AG04450 (cell line): ENCODE data around the gene SLC37A4. TPM values are rescaled to one million over a fixed set of nuclear protein-coding genes. Genes with fewer than 3 reads are reported as not detected.

Experiments
- CTCF ChIA-PET: fragments of 300-600, 350-600 bp; formaldehyde crosslinking; extraction: SDS; loops from one replicate; lab custom pipeline; 2022; ENCODE audit warnings: antibody characterized with exemption, inconsistent platforms; lab: Charles Lee
- POLR2A ChIA-PET: fragments of 350-600 bp; formaldehyde crosslinking; extraction: SDS; loops from one replicate; lab custom pipeline; 2021; ENCODE audit warnings: antibody characterized with exemption, inconsistent platforms; lab: Yijun Ruan, JAX
- DNase-seq: peaks from one replicate; pipeline ENCODE4 v3.0.0-alpha.2; 2011; ENCODE audit warnings: low read depth, low spot score
- H3K27ac ChIP-seq: one replicate; pipeline ENCODE4 v1.5.1; 2012; ENCODE audit warnings: low read depth, low read length, control low read depth
- H3K27me3 ChIP-seq: one replicate; pipeline ENCODE4 v1.6.0; 2012; ENCODE audit warnings: low read length; ENCODE audit not compliant: control insufficient read depth, insufficient read depth
- H3K4me3 ChIP-seq: 2 replicates; pipeline ENCODE4 v1.5.1; 2011; ENCODE audit warnings: mild to moderate bottlenecking, low read depth, low read length, control low read depth
- H3K9me3 ChIP-seq: 2 replicates; pipeline ENCODE4 v1.5.1; 2012; ENCODE audit warnings: low read length; ENCODE audit not compliant: control insufficient read depth, insufficient read depth
- polyA plus RNA-seq: library from polyadenylated mRNA; depleted of rRNA; stranded (reverse); fragments of >200 nt; gene quantifications from 2 replicates; pipeline ENCODE4 v1.2.3, GENCODE V29; 2011; rRNA removed
- small RNA-seq: library from RNA; depleted of rRNA; stranded (forward); fragments of <200 nt; gene quantifications from one replicate; pipeline ENCODE3, GENCODE V24; 2012; ENCODE audit warnings: low read depth; ENCODE audit not compliant: insufficient read length
- TF ChIP-seq, protein P1 (sequence below): IDR thresholded peaks from 2 replicates; pipeline ENCODE4 v1.5.1; 2011; ENCODE audit warnings: low read depth, low read length, control low read depth, inconsistent platforms

The SLC37A4 gene
- polyA plus RNA-seq, 1 experiment, result 14.9 TPM

DNA sequence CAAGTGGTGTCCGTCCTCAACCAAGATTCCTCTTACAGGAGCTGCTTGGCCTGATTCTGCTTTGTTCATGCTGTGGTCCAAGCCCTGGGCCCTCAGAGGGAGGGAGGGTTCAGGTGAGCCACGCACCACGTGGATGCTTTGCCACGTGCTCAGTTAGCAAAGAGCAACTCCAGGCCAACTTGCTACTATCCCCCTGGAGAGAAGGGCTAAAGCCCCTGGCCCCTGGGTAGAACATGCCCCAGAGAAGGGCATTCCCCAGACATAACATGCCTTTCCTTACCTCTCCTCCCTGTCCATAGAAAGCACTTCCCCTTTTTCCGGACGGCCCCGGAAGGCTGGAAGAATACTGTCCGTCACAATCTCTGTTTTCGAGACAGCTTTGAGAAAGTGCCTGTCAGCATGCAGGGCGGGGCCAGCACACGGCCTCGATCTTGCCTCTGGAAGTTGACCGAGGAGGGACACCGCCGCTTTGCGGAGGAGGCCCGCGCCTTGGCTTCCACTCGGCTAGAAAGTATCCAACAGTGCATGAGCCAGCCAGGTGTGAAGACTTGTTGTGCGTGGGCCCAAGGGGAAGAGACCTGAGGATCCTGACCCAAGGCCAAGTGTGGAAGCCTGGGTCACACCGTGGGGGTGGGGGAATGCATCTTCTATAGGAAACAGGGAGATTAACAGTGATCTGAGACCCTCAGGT is 50.3 kb downstream of the SLC37A4 start:
- ChIA-PET POLR2A (no interaction called here), CTCF (no interaction called here)
- Histone ChIP-seq H3K27me3 (peaks cover 14% of the 10 kb centered on the region), H3K27ac (no peak overlapping the region), H3K4me3 (no peak overlapping the region), H3K9me3 (no peaks in the 10 kb centered on the region)
- TF ChIP-seq, protein P1, sequence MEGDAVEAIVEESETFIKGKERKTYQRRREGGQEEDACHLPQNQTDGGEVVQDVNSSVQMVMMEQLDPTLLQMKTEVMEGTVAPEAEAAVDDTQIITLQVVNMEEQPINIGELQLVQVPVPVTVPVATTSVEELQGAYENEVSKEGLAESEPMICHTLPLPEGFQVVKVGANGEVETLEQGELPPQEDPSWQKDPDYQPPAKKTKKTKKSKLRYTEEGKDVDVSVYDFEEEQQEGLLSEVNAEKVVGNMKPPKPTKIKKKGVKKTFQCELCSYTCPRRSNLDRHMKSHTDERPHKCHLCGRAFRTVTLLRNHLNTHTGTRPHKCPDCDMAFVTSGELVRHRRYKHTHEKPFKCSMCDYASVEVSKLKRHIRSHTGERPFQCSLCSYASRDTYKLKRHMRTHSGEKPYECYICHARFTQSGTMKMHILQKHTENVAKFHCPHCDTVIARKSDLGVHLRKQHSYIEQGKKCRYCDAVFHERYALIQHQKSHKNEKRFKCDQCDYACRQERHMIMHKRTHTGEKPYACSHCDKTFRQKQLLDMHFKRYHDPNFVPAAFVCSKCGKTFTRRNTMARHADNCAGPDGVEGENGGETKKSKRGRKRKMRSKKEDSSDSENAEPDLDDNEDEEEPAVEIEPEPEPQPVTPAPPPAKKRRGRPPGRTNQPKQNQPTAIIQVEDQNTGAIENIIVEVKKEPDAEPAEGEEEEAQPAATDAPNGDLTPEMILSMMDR, result no peak
- no peak for DNase-seq

DNA sequence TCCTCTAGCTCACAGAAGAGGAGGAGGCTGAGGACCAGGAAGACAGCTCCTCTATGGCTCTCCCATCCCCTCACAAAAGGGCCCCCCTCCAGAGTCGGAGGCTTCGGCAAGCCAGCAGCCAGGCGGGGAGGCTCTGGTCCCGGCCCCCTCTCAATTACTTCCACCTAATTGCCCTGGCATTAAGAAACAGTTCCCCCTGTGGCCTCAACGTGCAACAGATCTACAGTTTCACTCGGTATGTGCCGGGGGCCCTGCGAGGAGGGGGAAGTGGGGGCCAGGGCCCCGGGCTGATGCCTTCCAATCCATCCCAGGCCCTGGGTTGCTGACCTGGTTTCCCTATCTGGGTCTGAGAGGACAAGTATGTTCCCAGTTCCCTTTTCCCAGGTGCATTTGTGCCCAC is 51.2 kb downstream of the SLC37A4 start:
- POLR2A ChIA-PET, result interaction anchor here (0.5 kb wide), 1 partner anchor 35 kb away, joined by 4 read pairs; no protein-coding TSS in a partner anchor

DNA sequence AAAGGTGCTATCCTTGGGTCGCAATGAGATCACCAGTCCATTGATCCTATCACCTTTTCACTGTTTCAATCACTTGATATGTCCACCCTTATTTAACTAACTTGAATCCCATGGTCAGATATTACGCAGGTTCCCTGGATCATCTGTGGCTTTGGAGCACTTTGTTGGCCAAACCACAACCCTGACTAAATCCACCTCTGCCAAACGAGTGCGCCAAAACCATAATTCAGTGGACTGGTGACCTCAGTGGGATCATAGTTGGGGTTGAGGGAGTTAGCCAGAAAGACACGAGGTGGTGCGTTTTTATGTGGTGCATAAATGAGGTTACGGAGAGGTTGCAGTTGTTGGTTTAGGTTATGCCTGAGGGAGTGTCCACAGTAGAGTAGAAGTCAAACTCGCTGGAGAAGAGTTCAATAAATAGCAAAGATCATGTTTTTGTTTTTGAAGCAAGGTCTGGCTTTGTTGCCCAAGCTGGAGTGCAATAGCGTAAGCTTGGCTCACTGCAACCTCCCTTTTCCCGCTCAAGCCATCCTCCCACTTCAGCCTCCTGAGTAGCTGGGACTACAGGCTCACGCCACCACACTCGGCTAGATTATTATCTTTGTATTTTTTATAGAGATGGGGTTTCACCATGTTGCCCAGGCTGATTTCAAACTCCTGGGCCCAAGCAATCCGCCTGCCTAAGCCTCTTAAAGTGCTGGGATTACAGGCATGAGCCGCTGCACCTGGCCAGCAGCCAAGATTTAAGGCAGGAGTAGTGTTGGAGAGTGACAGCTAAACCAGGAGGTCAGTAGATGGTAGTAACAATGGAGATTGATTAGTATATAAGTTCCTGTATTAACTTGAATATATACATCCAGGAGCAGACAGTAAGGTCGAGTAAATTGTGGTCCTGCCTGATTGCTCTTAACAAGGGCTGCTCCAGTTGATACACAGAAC is 54.6 kb downstream of the SLC37A4 start:
- TF ChIP-seq, protein P1, result no peak
- no peak overlapping the region for H3K27ac ChIP-seq
- peaks cover 7% of the 10 kb centered on the region; the same call in 1 of the 2 replicates for H3K9me3 ChIP-seq
- ChIA-PET CTCF (no interaction called here), POLR2A (no interaction called here)
- H3K27me3 ChIP-seq, result peaks cover 18% of the 10 kb centered on the region
- H3K4me3 ChIP-seq, result no peak overlapping the region
- no peak for DNase-seq

More for the DNA sequence above, 51.2 kb downstream of the SLC37A4 start:
- Histone ChIP-seq H3K9me3 (no peaks in the 10 kb centered on the region), H3K27ac (no peak overlapping the region), H3K4me3 (no peak overlapping the region), H3K27me3 (peaks cover 19% of the 10 kb centered on the region)
- TF ChIP-seq, protein P1, result no peak
- no peak for DNase-seq
- CTCF ChIA-PET, result no interaction called here

Small RNA genes within 50 kb of the gene (small RNA-seq; reads per million reads assigned to genes)
- gene AP003392.2 (not detected), gene RF00017 (not detected), gene RF00019 (not detected)

Other genes starting within 250 kb of the SLC37A4 start
- gene DDX6, start 239.7 kb downstream of the SLC37A4 start, polyA plus RNA-seq, result 68.8 and 81.8 TPM in 2 replicates
- gene CXCR5, start 147.0 kb downstream of the SLC37A4 start, polyA plus RNA-seq, result not detected in 2 replicates
- gene BCL9L, start 105.0 kb downstream of the SLC37A4 start, polyA plus RNA-seq, result 2.5 and 5.7 TPM in 2 replicates
- 0.20 TPM in 1 of 2 replicates, not detected in the other for gene UPK2, start 74.6 kb downstream of the SLC37A4 start, polyA plus RNA-seq
- not detected in 2 replicates for gene FOXR1, start 59.1 kb downstream of the SLC37A4 start, polyA plus RNA-seq
- gene CENATAC, start 32.7 kb downstream of the SLC37A4 start, polyA plus RNA-seq, result 11.4 and 13.5 TPM in 2 replicates
- gene RPS25, start 12.5 kb downstream of the SLC37A4 start, polyA plus RNA-seq, result 819 and 1,059 TPM in 2 replicates
- gene TRAPPC4, start 12.1 kb downstream of the SLC37A4 start, polyA plus RNA-seq, result 95.3 and 100 TPM in 2 replicates
- 123 and 144 TPM in 2 replicates for gene HYOU1, start 26.3 kb upstream of the SLC37A4 start, polyA plus RNA-seq
- 9.9 and 19.9 TPM in 2 replicates for gene VPS11, start 36.9 kb upstream of the SLC37A4 start, polyA plus RNA-seq
- gene HMBS, start 54.0 kb upstream of the SLC37A4 start, polyA plus RNA-seq, result 38.5 and 43.3 TPM in 2 replicates
- 59.2 and 62.5 TPM in 2 replicates for gene DPAGT1, start 71.0 kb upstream of the SLC37A4 start, polyA plus RNA-seq
- 2.8 and 3.4 TPM in 2 replicates for gene C2CD2L, start 76.5 kb upstream of the SLC37A4 start, polyA plus RNA-seq
- gene HINFP, start 90.7 kb upstream of the SLC37A4 start, polyA plus RNA-seq, result 14.9 and 16.4 TPM in 2 replicates
- 0.21 and 0.30 TPM in 2 replicates for gene ABCG4, start 118.2 kb upstream of the SLC37A4 start, polyA plus RNA-seq
- 4.7 and 6.4 TPM in 2 replicates for gene NLRX1, start 137.8 kb upstream of the SLC37A4 start, polyA plus RNA-seq
- not detected in 2 replicates for gene NHERF4, start 154.6 kb upstream of the SLC37A4 start, polyA plus RNA-seq
- 19.9 and 24.3 TPM in 2 replicates for gene CBL, start 175.5 kb upstream of the SLC37A4 start, polyA plus RNA-seq